HepG2 (cell line): ENCODE data around the gene MAP7D3. TPM values are rescaled to one million over a fixed set of nuclear protein-coding genes. Genes with fewer than 3 reads are reported as not detected.

ENCODE experiments used
- ATAC-seq: fragments of 200-7000 bp; cut with Tn5 transposase; 3 replicates; pipeline ENCODE4 v1.9.1; 2020; ENCODE audit warnings: mild to moderate bottlenecking, moderate library complexity
- BruUV-seq: library from RNA; stranded (reverse); fragments of 400-500 nt; replicated peaks from 2 replicates; lab custom pipeline; 2021; lab: Mats Ljungman, UMichigan
- CTCF ChIA-PET: fragments of 300-600 bp; formaldehyde crosslinking; extraction: SDS; loops from one replicate; lab custom pipeline; 2021; ENCODE audit warnings: low total read pairs, inconsistent platforms, low intra/inter-chr PET ratio; lab: Yijun Ruan, JAX
- POLR2A ChIA-PET: fragments of 350-600 bp; sonication (Branson Sonifier 250); formaldehyde crosslinking; loops from one replicate; lab custom pipeline; 2020; ENCODE audit warnings: antibody characterized with exemption, inconsistent platforms; lab: Yijun Ruan, JAX
- DNase-seq: peaks from one replicate; pipeline ENCODE4 v3.0.0-alpha.2; 2015; ENCODE audit warnings: low spot score
- FAIRE-seq: peaks from 3 replicates; lab custom pipeline; 2011; peaks lifted over from hg19 to GRCh38; lab: Jason Lieb, UNC
- H2AFZ ChIP-seq: one replicate; pipeline ENCODE4 v1.6.1; 2011; ENCODE audit warnings: low read length, inconsistent platforms
- H3K27ac ChIP-seq: fragments of 300-600 bp; 3 replicates; pipeline ENCODE4 v1.8.0; 2011; ENCODE audit warnings: mixed run types, mild to moderate bottlenecking, mixed read lengths, low read length, inconsistent platforms; ENCODE audit not compliant: insufficient read depth; ENCODE audit errors: extremely low read length
- H3K27me3 ChIP-seq, 2 experiments: fragments of 200-600 bp in 1 of 2; 2 replicates in 1 of 2; 3 replicates in 1 of 2; pipeline versions ENCODE4 v1.6.0 to v1.8.0; 2011; ENCODE audit warnings: low read length in 2 of 2, mild to moderate bottlenecking in 2 of 2, moderate library complexity in 2 of 2, inconsistent platforms in 1 of 2; ENCODE audit not compliant: insufficient read depth in 2 of 2, control insufficient read depth in 1 of 2
- H3K36me3 ChIP-seq, 2 experiments: fragments of 200-600 bp in 1 of 2; replicated peaks in 1 of 2; 2 replicates in 1 of 2; 3 replicates in 1 of 2; pipeline versions ENCODE4 v1.5.1 to v1.8.0; 2011; ENCODE audit warnings: low read length in 2 of 2, inconsistent platforms in 1 of 2; ENCODE audit not compliant: insufficient read depth in 2 of 2, control insufficient read depth in 1 of 2
- H3K4me1 ChIP-seq: 2 replicates; pipeline ENCODE4 v1.5.1; 2012; ENCODE audit warnings: low read length, inconsistent platforms; ENCODE audit not compliant: insufficient read depth
- H3K4me2 ChIP-seq: 2 replicates; pipeline ENCODE4 v1.6.0; 2011; ENCODE audit warnings: low read depth, low read length, inconsistent platforms
- H3K4me3 ChIP-seq, 3 experiments: fragments of 200-600 bp in 1 of 3; sonication (generic), shearing (Covaris generic) in 1 of 3; replicated peaks in 1 of 3; 2 replicates each; pipeline ENCODE4 v1.5.1; 2011 to 2016; ENCODE audit warnings: low read length in 3 of 3, inconsistent platforms in 2 of 3, low read depth in 2 of 3, mild to moderate bottlenecking in 2 of 3, control low read depth in 1 of 3, mixed read lengths in 1 of 3; ENCODE audit not compliant: insufficient read depth in 1 of 3
- H3K79me2 ChIP-seq: one replicate; pipeline ENCODE4 v1.6.1; 2011; ENCODE audit warnings: low read length, inconsistent platforms; ENCODE audit not compliant: insufficient read depth
- H3K9ac ChIP-seq: 2 replicates; pipeline ENCODE4 v1.6.0; 2011; ENCODE audit warnings: mild to moderate bottlenecking, low read depth, low read length, inconsistent platforms; ENCODE audit not compliant: insufficient read depth
- H3K9me3 ChIP-seq: 2 replicates; pipeline ENCODE4 v1.5.1; 2012; ENCODE audit warnings: mild to moderate bottlenecking, low read length
- H4K20me1 ChIP-seq: 2 replicates; pipeline ENCODE4 v1.6.0; 2011; ENCODE audit warnings: inconsistent platforms, mild to moderate bottlenecking, low read length, moderate library complexity; ENCODE audit not compliant: insufficient read depth
- BORCS8-MEF2B ChIP-seq: sonication (generic); formaldehyde crosslinking; IDR thresholded peaks from 2 replicates; pipeline ENCODE4 v1.8.0; 2022; ENCODE audit warnings: mild to moderate bottlenecking, missing genetic modification reagents
- POLR2A ChIP-seq, 2 experiments: IDR thresholded peaks; 2 replicates each; pipeline ENCODE4 v1.6.1; 2011; ENCODE audit warnings: low read depth in 2 of 2, low read length in 2 of 2, mild to moderate bottlenecking in 1 of 2, moderate library complexity in 1 of 2; ENCODE audit not compliant: insufficient read depth in 1 of 2
- ZNF101 ChIP-seq: sonication (generic); formaldehyde crosslinking; IDR thresholded peaks from 2 replicates; pipeline ENCODE4 v1.4.0; 2020; ENCODE audit warnings: mild to moderate bottlenecking, low read depth, missing genetic modification reagents, borderline replicate concordance
- ZNF160 ChIP-seq: sonication (generic); formaldehyde crosslinking; IDR thresholded peaks from 2 replicates; pipeline ENCODE4 v1.8.0; 2022; ENCODE audit warnings: mild to moderate bottlenecking, inconsistent platforms, missing genetic modification reagents
- ZNF333 ChIP-seq: sonication (generic); formaldehyde crosslinking; IDR thresholded peaks from 2 replicates; pipeline ENCODE4 v1.4.0; 2020; ENCODE audit warnings: mild to moderate bottlenecking, missing genetic modification reagents, borderline replicate concordance
- ZNF546 ChIP-seq: sonication (generic); formaldehyde crosslinking; conservative IDR thresholded peaks from 2 replicates; pipeline ENCODE4 v1.8.1; 2023; ENCODE audit warnings: mild to moderate bottlenecking, missing genetic modification reagents
- ZNF614 ChIP-seq: IDR thresholded peaks from 2 replicates; pipeline ENCODE4 v1.6.1; 2018; ENCODE audit warnings: missing biosample characterization, missing genetic modification reagents, inconsistent platforms, borderline replicate concordance
- ZNF703 ChIP-seq: sonication (generic); formaldehyde crosslinking; IDR thresholded peaks from 2 replicates; pipeline ENCODE4 v1.5.1; 2020; ENCODE audit warnings: missing genetic modification reagents, mild to moderate bottlenecking, moderate library complexity, borderline replicate concordance
- ZNF782 ChIP-seq: sonication (generic); formaldehyde crosslinking; IDR thresholded peaks from 2 replicates; pipeline ENCODE4 v1.4.0; 2020; ENCODE audit warnings: missing genetic modification reagents, mild to moderate bottlenecking, borderline replicate concordance
- ZNF790 ChIP-seq: sonication (generic); formaldehyde crosslinking; IDR thresholded peaks from 2 replicates; pipeline ENCODE4 v1.8.0; 2022; ENCODE audit warnings: missing genetic modification reagents, mild to moderate bottlenecking, borderline replicate concordance
- WGBS: methylation state at CpG from one replicate; pipeline ENCODE4 v1.1.6; 2017; ENCODE audit warnings: low lambda C conversion rate; 5-methylcytosine and 5-hydroxymethylcytosine counted together
- in situ Hi-C: cut with HindIII; loops from 2 replicates; pipeline ENCODE4 v1.10.0; 2017; ENCODE audit warnings: low pct_unique_long_range_greater_than_20kb; ENCODE audit not compliant: extremely low pct_ligation_motif_present
- intact Hi-C: fragments of 100-400 bp; cut with micrococcal nuclease; formaldehyde crosslinking; loops from one replicate; pipeline ENCODE4 v1.10.0; 2022; ENCODE audit not compliant: unreplicated experiment
- polyA plus RNA-seq, 8 experiments: library from polyadenylated mRNA; depleted of rRNA in 3 of 8; stranded (reverse) in 7 of 8; unstranded in 1 of 8; fragments of >200 nt; fragmentation: Illumina TruSeq in 4 of 8; extraction: Trizol in 4 of 8; gene quantifications; 2 replicates each; pipeline versions ENCODE4 v1.2.1 to v1.2.3, GENCODE V29; 2011 to 2016; ENCODE audit warnings: low read depth in 4 of 8, missing spikeins in 1 of 8, mixed read lengths in 1 of 8; ENCODE audit not compliant: insufficient read depth in 1 of 8
- total RNA-seq, 5 experiments: library from RNA; depleted of rRNA; stranded (reverse); fragments of >200 nt; fragmentation: Illumina TruSeq; extraction: Trizol; gene quantifications; 2 replicates each; pipeline ENCODE4 v1.2.3, GENCODE V29; 2016; ENCODE audit warnings: low read depth in 1 of 5
- TF ChIP-seq, protein P1 (sequence below): sonication (generic); formaldehyde crosslinking; IDR thresholded peaks from 2 replicates; pipeline ENCODE4 v1.5.1; 2020; ENCODE audit warnings: missing genetic modification reagents, mild to moderate bottlenecking, borderline replicate concordance
- TF ChIP-seq, protein P2 (sequence below): sonication (generic); formaldehyde crosslinking; conservative IDR thresholded peaks from 2 replicates; pipeline ENCODE4 v1.4.0; 2020; ENCODE audit warnings: missing genetic modification reagents
- TF ChIP-seq, protein P3 (sequence below): sonication (generic); formaldehyde crosslinking; IDR thresholded peaks from 2 replicates; pipeline ENCODE4 v1.8.1; 2023; ENCODE audit warnings: mild to moderate bottlenecking, missing genetic modification reagents
- TF ChIP-seq, protein P4 (sequence below): sonication (generic); formaldehyde crosslinking; IDR thresholded peaks from 2 replicates; pipeline ENCODE4 v1.4.0; 2020; ENCODE audit warnings: missing genetic modification reagents

Gene MAP7D3
- total and polyA plus RNA-seq, 2 of the 13 experiments (the other 11 are each of a cell fraction or from before 2014, with no cell fraction given): not detected

DNA sequence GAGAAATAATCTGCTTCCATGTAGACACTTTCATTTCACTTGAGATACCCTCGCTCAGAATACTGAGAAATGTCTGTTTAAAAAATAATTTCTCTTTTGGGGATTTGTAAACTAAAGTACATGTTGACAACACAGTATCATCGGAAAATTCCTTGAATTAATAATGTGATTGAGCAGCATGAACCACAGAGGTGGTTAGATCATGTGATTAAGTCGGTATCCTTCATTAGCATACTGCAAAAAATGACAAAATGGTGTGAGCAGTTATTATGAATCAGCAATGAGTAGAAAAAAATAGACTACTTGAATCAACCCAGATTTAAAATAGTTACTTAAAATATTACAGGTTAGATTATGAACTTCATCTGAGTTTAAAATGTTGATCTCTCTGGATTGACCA, 14.1 kb downstream of the MAP7D3 start:
- no peak overlapping the region for H3K9ac ChIP-seq
- H2AFZ ChIP-seq: no peak overlapping the region
- WGBS: 6% methylated on average over 3 of the region's 3 CpGs
- H3K79me2 ChIP-seq: no peaks in the 10 kb centered on the region
- no peaks in the 10 kb centered on the region for H3K36me3 ChIP-seq
- no TSS peak for BruUV-seq
- intact Hi-C loops: no loop called here
- H4K20me1 ChIP-seq: no peaks in the 10 kb centered on the region
- DNase-seq (no peak), ATAC-seq (no peak), FAIRE-seq (no peak)
- H3K27me3 ChIP-seq: no peaks in the 10 kb centered on the region
- POLR2A ChIA-PET: no interaction called here
- no peaks in the 10 kb centered on the region for H3K4me1 ChIP-seq
- CTCF ChIA-PET: no interaction called here
- no peak overlapping the region for H3K4me3 ChIP-seq
- in situ Hi-C loops: no loop called here
- H3K9me3 ChIP-seq: no peaks in the 10 kb centered on the region
- no peak overlapping the region for H3K4me2 ChIP-seq
- no peak overlapping the region for H3K27ac ChIP-seq
- TF ChIP-seq ZNF101 (CRISPR knock-in tag) (no peak), ZNF614 (CRISPR knock-in tag) (no peak), BORCS8-MEF2B (CRISPR knock-in tag) (no peak)
- TF ChIP-seq, all 625 proteins: peak for 0

DNA sequence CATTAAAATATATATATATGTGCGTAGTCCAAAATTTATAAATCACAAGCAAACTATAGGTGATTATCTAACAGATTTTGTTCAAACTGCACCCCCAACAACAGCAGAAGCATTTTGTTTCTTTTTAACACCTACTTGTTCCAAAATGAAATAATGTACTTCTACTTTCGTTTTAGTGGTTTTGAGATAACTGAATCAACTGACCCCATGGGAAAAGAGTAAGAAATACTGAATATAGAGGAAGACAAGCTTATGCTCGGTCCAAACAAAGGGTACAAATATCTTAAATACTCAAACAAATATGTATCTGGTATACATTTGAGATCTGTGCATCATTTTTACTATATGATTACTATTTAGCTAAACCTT, 22.4 kb downstream of the MAP7D3 start:
- H3K27ac ChIP-seq: no peak overlapping the region
- no peak for FAIRE-seq
- WGBS: 2% methylated on average over 3 of the region's 3 CpGs
- in situ Hi-C loops: no loop called here
- H3K4me3 ChIP-seq: no peak overlapping the region
- H3K9me3 ChIP-seq: no peaks in the 10 kb centered on the region
- no peak overlapping the region for H3K4me2 ChIP-seq
- intact Hi-C loops: no loop called here
- H4K20me1 ChIP-seq: no peaks in the 10 kb centered on the region
- ATAC-seq: no peak
- DNase-seq: no peak
- H3K36me3 ChIP-seq: no peaks in the 10 kb centered on the region
- H2AFZ ChIP-seq: no peak overlapping the region
- no TSS peak for BruUV-seq
- no peak overlapping the region for H3K9ac ChIP-seq
- H3K27me3 ChIP-seq: no peaks in the 10 kb centered on the region
- CTCF ChIA-PET: no interaction called here
- H3K4me1 ChIP-seq: no peaks in the 10 kb centered on the region
- POLR2A ChIA-PET: no interaction called here
- no peaks in the 10 kb centered on the region for H3K79me2 ChIP-seq
- TF ChIP-seq ZNF782 (CRISPR knock-in tag) (no peak), ZNF333 (CRISPR knock-in tag) (no peak), ZNF790 (no peak), ZNF546 (CRISPR knock-in tag) (no peak), ZNF703 (CRISPR knock-in tag) (no peak), ZNF160 (CRISPR knock-in tag) (no peak), POLR2A (IDR thresholded peaks at IDR 0.05; ENCODE audit: insufficient read depth in 1 of 2, low read depth in 2 of 2, low read length in 2 of 2) (no peak)
- TF ChIP-seq, protein P1, sequence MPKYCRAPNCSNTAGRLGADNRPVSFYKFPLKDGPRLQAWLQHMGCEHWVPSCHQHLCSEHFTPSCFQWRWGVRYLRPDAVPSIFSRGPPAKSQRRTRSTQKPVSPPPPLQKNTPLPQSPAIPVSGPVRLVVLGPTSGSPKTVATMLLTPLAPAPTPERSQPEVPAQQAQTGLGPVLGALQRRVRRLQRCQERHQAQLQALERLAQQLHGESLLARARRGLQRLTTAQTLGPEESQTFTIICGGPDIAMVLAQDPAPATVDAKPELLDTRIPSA (CRISPR knock-in tag): no peak
- TF ChIP-seq, protein P2, sequence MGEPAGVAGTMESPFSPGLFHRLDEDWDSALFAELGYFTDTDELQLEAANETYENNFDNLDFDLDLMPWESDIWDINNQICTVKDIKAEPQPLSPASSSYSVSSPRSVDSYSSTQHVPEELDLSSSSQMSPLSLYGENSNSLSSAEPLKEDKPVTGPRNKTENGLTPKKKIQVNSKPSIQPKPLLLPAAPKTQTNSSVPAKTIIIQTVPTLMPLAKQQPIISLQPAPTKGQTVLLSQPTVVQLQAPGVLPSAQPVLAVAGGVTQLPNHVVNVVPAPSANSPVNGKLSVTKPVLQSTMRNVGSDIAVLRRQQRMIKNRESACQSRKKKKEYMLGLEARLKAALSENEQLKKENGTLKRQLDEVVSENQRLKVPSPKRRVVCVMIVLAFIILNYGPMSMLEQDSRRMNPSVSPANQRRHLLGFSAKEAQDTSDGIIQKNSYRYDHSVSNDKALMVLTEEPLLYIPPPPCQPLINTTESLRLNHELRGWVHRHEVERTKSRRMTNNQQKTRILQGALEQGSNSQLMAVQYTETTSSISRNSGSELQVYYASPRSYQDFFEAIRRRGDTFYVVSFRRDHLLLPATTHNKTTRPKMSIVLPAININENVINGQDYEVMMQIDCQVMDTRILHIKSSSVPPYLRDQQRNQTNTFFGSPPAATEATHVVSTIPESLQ (CRISPR knock-in tag): no peak
- TF ChIP-seq, protein P3, sequence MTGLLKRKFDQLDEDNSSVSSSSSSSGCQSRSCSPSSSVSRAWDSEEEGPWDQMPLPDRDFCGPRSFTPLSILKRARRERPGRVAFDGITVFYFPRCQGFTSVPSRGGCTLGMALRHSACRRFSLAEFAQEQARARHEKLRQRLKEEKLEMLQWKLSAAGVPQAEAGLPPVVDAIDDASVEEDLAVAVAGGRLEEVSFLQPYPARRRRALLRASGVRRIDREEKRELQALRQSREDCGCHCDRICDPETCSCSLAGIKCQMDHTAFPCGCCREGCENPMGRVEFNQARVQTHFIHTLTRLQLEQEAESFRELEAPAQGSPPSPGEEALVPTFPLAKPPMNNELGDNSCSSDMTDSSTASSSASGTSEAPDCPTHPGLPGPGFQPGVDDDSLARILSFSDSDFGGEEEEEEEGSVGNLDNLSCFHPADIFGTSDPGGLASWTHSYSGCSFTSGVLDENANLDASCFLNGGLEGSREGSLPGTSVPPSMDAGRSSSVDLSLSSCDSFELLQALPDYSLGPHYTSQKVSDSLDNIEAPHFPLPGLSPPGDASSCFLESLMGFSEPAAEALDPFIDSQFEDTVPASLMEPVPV (CRISPR knock-in tag): no peak
- TF ChIP-seq, protein P4, sequence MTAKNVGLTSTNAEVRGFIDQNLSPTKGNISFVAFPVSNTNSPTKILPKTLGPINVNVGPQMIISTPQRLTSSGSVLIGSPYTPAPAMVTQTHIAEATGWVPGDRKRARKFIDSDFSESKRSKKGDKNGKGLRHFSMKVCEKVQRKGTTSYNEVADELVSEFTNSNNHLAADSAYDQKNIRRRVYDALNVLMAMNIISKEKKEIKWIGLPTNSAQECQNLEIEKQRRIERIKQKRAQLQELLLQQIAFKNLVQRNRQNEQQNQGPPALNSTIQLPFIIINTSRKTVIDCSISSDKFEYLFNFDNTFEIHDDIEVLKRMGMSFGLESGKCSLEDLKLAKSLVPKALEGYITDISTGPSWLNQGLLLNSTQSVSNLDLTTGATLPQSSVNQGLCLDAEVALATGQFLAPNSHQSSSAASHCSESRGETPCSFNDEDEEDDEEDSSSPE (CRISPR knock-in tag): no peak
